Activated CD4-positive, alpha-beta T cell treated with anti-CD3 and anti-CD28 coated beads for 36 hours (primary cell): ENCODE measurements around the gene MGAT4A. TPM values are rescaled to one million over a fixed set of nuclear protein-coding genes. Genes with fewer than 3 reads are reported as not detected.
A peak's percentile ranks its signal among the peaks of the same experiment; 100 is the strongest.

ENCODE experiments used
- ATAC-seq: fragments of 200-7000 bp; cut with Tn5 transposase; one replicate; pipeline ENCODE4 v1.10.0; 2021; ENCODE audit warnings: mild to moderate bottlenecking, moderate library complexity
- CTCF ChIA-PET: fragments of 350-600 bp; sonication (Branson Sonifier 250); formaldehyde crosslinking; loops from one replicate; lab custom pipeline; 2021; ENCODE audit warnings: antibody characterized with exemption; lab: Charles Lee
- POLR2A ChIA-PET: fragments of 350-600 bp; sonication (Branson Sonifier 250); formaldehyde crosslinking; loops from one replicate; lab custom pipeline; 2021; ENCODE audit warnings: antibody characterized with exemption, inconsistent platforms; lab: Charles Lee
- DNase-seq: peaks from one replicate; pipeline ENCODE4 v3.0.0-alpha.2; 2020
- H3K27ac Mint-ChIP-seq: one replicate; pipeline ENCODE4 v1.8.0; 2021; ENCODE audit warnings: mixed read lengths
- H3K27me3 Mint-ChIP-seq: one replicate; pipeline ENCODE4 v1.8.0; 2021; ENCODE audit warnings: mixed read lengths
- H3K36me3 Mint-ChIP-seq: one replicate; pipeline ENCODE4 v1.8.0; 2021; ENCODE audit warnings: low read depth, mixed read lengths
- H3K4me1 Mint-ChIP-seq: one replicate; pipeline ENCODE4 v1.8.0; 2021; ENCODE audit warnings: mixed read lengths
- H3K4me3 Mint-ChIP-seq: one replicate; pipeline ENCODE4 v1.8.0; 2021; ENCODE audit warnings: mild to moderate bottlenecking, moderate library complexity, mixed read lengths
- H3K9me3 Mint-ChIP-seq: one replicate; pipeline ENCODE4 v1.8.0; 2021; ENCODE audit warnings: low read depth, mixed read lengths
- intact Hi-C, 2 experiments: fragments of 100-400 bp; cut with DNase I in 1 of 2; cut with micrococcal nuclease in 1 of 2; formaldehyde crosslinking; loops; one replicate each; pipeline versions ENCODE4 v1.14.2 to v1.15.1; 2022 to 2024; cut with DNase I, micrococcal nuclease
- total RNA-seq, 2 experiments: library from RNA; stranded (reverse); gene quantifications; one replicate each; pipeline ENCODE4 v1.2.3, GENCODE V29; 2021

Gene MGAT4A
- total RNA-seq, 2 experiments from 2014 or later = 49.4 to 67.5 TPM

- no peaks in the 10 kb centered on the region for H3K9me3 Mint-ChIP-seq
- ChIA-PET POLR2A (no interaction called here), CTCF (interaction anchor here (0.6 to 1.8 kb wide), 8 partner anchors 9 to 279 kb away, joined by 3 to 5 read pairs (median 3); no protein-coding TSS in a partner anchor)
- intact Hi-C loops = loop anchor here (1.0 to 10.0 kb wide), 10 partner anchors 152 to 1953 kb away; partner anchors contain the start of genes TXNDC9 (in 2 of the 2), ACTR1B (in 1 of the 2), C2orf15 (in 1 of the 2) and EIF5B (in 1 of the 2)
- H3K27ac Mint-ChIP-seq = peak overlapping the region; percentile 94
- H3K4me1 Mint-ChIP-seq = peaks cover 66% of the 10 kb centered on the region
- H3K4me3 Mint-ChIP-seq = peak overlapping the region; percentile 83
- peak; percentile 20 for DNase-seq
- H3K27me3 Mint-ChIP-seq = no peaks in the 10 kb centered on the region
- no peak for ATAC-seq
- H3K36me3 Mint-ChIP-seq = peaks cover 29% of the 10 kb centered on the region
These were observed 121.8 kb downstream of the MGAT4A start for GRCh38 chr2:98608962-98609604.

DNA sequence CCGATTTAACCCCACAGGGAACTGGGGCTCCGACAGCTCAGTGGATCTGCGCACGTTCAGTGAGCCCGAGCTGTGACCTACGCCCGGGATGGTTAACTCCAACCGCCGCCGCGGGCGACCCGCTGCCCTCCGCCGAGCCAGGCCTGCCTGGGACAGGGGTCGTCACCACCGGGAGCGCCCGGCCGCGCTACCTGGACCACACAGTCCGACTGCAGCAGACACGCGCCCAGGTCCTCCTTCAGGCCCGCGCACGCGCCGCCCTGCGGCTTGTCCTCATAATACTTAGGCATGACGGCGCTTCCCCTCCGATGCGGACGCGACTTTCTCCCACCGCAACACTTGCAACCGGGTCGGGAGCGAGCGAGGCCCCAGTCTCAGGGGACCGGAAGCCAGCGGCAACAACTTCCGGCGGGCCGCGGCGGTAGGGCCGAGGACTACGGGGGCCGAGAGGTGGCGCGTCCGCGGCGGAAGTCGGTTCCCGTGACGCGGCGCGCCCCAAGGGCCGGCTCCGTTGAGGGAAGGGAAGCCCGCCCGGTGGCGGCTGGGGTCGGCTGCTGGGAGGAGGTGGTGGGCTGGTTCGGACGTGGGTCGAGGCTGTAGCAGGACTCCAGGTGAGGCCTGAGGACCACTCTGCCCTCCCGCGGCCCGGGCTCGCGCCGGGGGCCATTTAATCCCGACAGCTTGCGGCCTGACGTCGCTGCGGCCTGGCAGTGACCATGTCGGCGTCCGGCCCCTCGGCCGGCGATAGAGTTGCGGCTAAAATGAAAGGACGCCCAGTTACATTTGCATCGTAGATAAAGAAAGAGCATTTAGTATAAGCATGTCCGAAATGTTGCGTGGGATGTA, 122.6 kb downstream of the MGAT4A start, which contains the start of the genes COA5 and UNC50:
Gene COA5 (minus strand): TSS at position 397 of the 846 bp plus-strand sequence. CDS start 107 bp downstream, at position 290.
Gene UNC50 (plus strand): TSS at position 474 of the 846 bp plus-strand sequence. CDS start 1,171 bp downstream, outside the sequence.
- H3K27me3 Mint-ChIP-seq = no peaks in the 10 kb centered on the region
- peak within 1 kb of the TSS; percentile 83 for H3K4me3 Mint-ChIP-seq
- no peaks in the 10 kb centered on the region for H3K9me3 Mint-ChIP-seq
- POLR2A ChIA-PET = no interaction called here
- intact Hi-C loops = loop anchor here (1.0 to 10.0 kb wide), 10 partner anchors 151 to 1954 kb away; partner anchors contain the start of genes TXNDC9 (in 2 of the 2), ACTR1B (in 1 of the 2), C2orf15 (in 1 of the 2) and EIF5B (in 1 of the 2)
- H3K27ac Mint-ChIP-seq = peak within 1 kb of the TSS; percentile 94
- peaks cover 61% of the 10 kb centered on the region for H3K4me1 Mint-ChIP-seq
- H3K36me3 Mint-ChIP-seq = peaks cover 25% of the 10 kb centered on the region
- CTCF ChIA-PET = interaction anchor here (0.9 to 1.8 kb wide), 6 partner anchors 9 to 213 kb away, joined by 3 to 5 read pairs (median 3); no protein-coding TSS in a partner anchor
- ATAC-seq (peak; percentile 91), DNase-seq (peak; percentile 95)

- H3K4me3 Mint-ChIP-seq = peak overlapping the region; percentile 83
- ChIA-PET CTCF (interaction anchor here (0.6 to 1.5 kb wide), 2 partner anchors 9 to 228 kb away, joined by 3 read pairs; no protein-coding TSS in a partner anchor), POLR2A (no interaction called here)
- intact Hi-C loops = loop anchor here (1.0 to 10.0 kb wide), 10 partner anchors 150 to 1955 kb away; partner anchors contain the start of genes TXNDC9 (in 2 of the 2), ACTR1B (in 1 of the 2), C2orf15 (in 1 of the 2) and EIF5B (in 1 of the 2)
- peaks cover 61% of the 10 kb centered on the region for H3K4me1 Mint-ChIP-seq
- ATAC-seq = no peak
- no peaks in the 10 kb centered on the region for H3K9me3 Mint-ChIP-seq
- peaks cover 24% of the 10 kb centered on the region for H3K36me3 Mint-ChIP-seq
- DNase-seq = no peak
- no peaks in the 10 kb centered on the region for H3K27me3 Mint-ChIP-seq
- H3K27ac Mint-ChIP-seq = peak overlapping the region; percentile 94
These were observed 123.2 kb downstream of the MGAT4A start for GRCh38 chr2:98607741-98608115.

DNA sequence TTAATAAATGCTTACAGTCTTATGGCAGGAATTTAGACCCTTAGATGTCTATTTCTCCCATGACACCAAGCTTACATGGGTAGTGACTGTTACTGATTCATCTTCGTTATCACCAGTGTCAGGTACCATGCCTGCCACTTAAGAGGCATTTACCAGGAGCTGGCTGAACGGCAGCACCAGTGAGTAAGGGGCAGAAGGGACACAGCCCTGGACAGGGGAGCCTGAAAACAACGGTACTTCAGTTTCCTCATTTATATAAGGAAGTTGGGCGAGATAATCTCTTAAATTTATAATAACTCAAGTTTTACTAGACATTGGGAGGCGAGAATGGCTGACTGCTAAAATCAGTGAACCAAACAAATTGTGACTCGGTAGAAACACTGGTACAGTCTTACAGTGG, 123.8 kb downstream of the MGAT4A start:
- peak overlapping the region; percentile 94 for H3K27ac Mint-ChIP-seq
- H3K4me1 Mint-ChIP-seq = peaks cover 61% of the 10 kb centered on the region
- H3K27me3 Mint-ChIP-seq = no peaks in the 10 kb centered on the region
- H3K36me3 Mint-ChIP-seq = peaks cover 24% of the 10 kb centered on the region
- POLR2A ChIA-PET = no interaction called here
- intact Hi-C loops = loop anchor here (5.0 to 10.0 kb wide), 6 partner anchors 150 to 1955 kb away; partner anchors contain the start of genes ACTR1B (in 1 of the 2), EIF5B (in 1 of the 2), INPP4A (in 1 of the 2) and PDCL3 (in 1 of the 2)
- H3K9me3 Mint-ChIP-seq = no peaks in the 10 kb centered on the region
- ATAC-seq (no peak), DNase-seq (no peak)
- CTCF ChIA-PET = interaction anchor here (0.6 to 1.6 kb wide), 5 partner anchors 8 to 229 kb away, joined by 3 to 4 read pairs (median 4); no protein-coding TSS in a partner anchor
- peak overlapping the region; percentile 83 for H3K4me3 Mint-ChIP-seq

DNA sequence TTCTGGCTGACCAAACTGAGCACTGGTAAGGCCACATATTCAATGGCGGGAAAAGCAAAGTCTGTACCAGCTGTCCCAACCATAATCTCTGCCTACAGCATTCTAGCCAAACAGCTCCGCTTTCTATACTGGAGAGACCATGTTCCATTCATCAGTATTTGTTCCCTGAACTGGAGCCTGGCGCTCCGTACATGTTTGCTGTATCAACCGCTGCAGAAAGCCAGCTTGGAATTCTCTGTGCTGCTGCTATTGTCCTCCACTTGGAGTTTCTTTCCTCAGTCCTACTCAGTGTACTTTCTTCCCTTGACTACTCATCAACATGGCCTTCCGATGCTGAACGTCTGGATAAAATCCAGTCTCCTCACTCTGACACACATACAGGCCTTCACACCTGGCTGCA, 124.5 kb downstream of the MGAT4A start:
- peaks cover 23% of the 10 kb centered on the region for H3K36me3 Mint-ChIP-seq
- H3K4me1 Mint-ChIP-seq = peaks cover 56% of the 10 kb centered on the region
- peak overlapping the region; percentile 83 for H3K4me3 Mint-ChIP-seq
- ATAC-seq (no peak), DNase-seq (no peak)
- peak overlapping the region; percentile 94 for H3K27ac Mint-ChIP-seq
- no peaks in the 10 kb centered on the region for H3K9me3 Mint-ChIP-seq
- intact Hi-C loops = loop anchor here (5.0 to 10.0 kb wide), 6 partner anchors 149 to 1956 kb away; partner anchors contain the start of genes ACTR1B (in 1 of the 2), EIF5B (in 1 of the 2), INPP4A (in 1 of the 2) and PDCL3 (in 1 of the 2)
- ChIA-PET POLR2A (interaction anchor here (0.6 to 0.7 kb wide), 2 partner anchors 43 to 46 kb away, joined by 3 to 5 read pairs; no protein-coding TSS in a partner anchor), CTCF (interaction anchor here (0.8 to 1.6 kb wide), 4 partner anchors 10 to 39 kb away, joined by 4 read pairs; no protein-coding TSS in a partner anchor)
- H3K27me3 Mint-ChIP-seq = no peaks in the 10 kb centered on the region

- POLR2A ChIA-PET = no interaction called here
- CTCF ChIA-PET = no interaction called here
- Mint-ChIP-seq H3K4me1 (peaks cover 43% of the 10 kb centered on the region), H3K9me3 (no peaks in the 10 kb centered on the region), H3K36me3 (peaks cover 18% of the 10 kb centered on the region), H3K4me3 (no peak overlapping the region), H3K27me3 (no peaks in the 10 kb centered on the region), H3K27ac (peak overlapping the region; percentile 80)
- intact Hi-C loops = loop anchor here (2.0 to 10.0 kb wide), 7 partner anchors 148 to 1957 kb away; partner anchors contain the start of genes ACTR1B (in 1 of the 2), EIF5B (in 1 of the 2), INPP4A (in 1 of the 2) and PDCL3 (in 1 of the 2)
- DNase-seq (no peak), ATAC-seq (no peak)
These were observed 125.9 kb downstream of the MGAT4A start for GRCh38 chr2:98605076-98605475.

DNA sequence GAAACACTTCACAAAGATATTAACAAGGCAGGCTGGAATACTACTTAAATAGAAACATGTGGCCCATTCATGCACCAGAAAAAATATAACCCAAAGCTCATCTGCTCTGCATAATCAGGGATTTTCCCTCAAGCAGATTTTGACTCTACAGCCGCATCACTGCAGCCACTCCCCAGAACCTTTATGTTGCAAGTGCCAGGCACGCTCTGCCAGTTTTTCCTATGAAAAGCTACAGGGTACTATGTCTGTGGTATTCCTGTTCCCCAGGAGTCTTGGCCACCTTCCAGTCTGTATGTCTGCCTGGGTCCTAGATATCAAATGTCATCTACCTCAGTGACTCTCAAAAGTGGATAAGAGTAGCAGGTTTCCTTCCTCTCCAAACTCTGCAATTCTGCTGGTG, 126.4 kb downstream of the MGAT4A start:
- peaks cover 38% of the 10 kb centered on the region for H3K4me1 Mint-ChIP-seq
- ChIA-PET POLR2A (no interaction called here), CTCF (no interaction called here)
- intact Hi-C loops = loop anchor here (2.0 to 10.0 kb wide), 3 partner anchors 160 to 610 kb away; partner anchors contain the start of genes INPP4A (in 1 of the 2) and TMEM131 (in 1 of the 2)
- no peaks in the 10 kb centered on the region for H3K9me3 Mint-ChIP-seq
- H3K27me3 Mint-ChIP-seq = no peaks in the 10 kb centered on the region
- ATAC-seq (no peak), DNase-seq (peak; percentile 30)
- no peak overlapping the region for H3K4me3 Mint-ChIP-seq
- peaks cover 18% of the 10 kb centered on the region for H3K36me3 Mint-ChIP-seq
- H3K27ac Mint-ChIP-seq = peak overlapping the region; percentile 80

DNA sequence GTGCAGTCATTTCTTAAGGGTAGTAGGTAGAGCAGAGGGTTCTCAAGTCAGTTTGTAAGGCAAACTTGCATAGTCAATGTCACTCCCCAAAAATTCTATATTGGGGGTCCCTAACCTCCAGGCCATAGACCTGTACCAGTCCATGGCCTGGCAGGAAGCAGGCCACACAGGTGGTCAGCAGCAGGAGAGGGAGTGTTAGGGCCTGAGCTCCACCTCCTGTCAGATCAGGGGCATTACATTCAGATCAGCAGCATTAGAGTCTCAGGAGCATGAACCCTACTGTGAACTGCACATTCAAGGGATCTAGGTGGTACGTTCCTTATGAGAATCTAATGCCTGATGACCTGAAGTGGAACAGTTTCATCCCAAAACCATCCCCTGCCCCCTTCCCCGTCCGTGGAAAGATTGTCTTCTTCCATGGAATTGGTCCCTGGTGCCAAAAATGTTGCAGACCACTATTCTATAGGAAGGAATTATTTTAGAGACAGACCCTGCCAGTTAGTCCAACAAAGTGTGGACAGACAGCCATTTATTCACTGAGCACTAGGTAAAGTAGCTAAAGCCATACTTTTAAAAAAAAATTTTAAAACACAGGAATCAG, 129.3 kb downstream of the MGAT4A start:
- ATAC-seq = peak; percentile 69
- Mint-ChIP-seq H3K27ac (no peak overlapping the region), H3K4me3 (no peak overlapping the region), H3K9me3 (no peaks in the 10 kb centered on the region), H3K36me3 (peaks cover 35% of the 10 kb centered on the region), H3K4me1 (peaks cover 30% of the 10 kb centered on the region), H3K27me3 (no peaks in the 10 kb centered on the region)
- CTCF ChIA-PET = interaction anchor here (0.5 to 1.3 kb wide), 4 partner anchors 32 to 212 kb away, joined by 3 to 4 read pairs (median 3); no protein-coding TSS in a partner anchor
- peak; percentile 39 for DNase-seq
- intact Hi-C loops = loop anchor here (2.0 to 10.0 kb wide), 3 partner anchors 157 to 607 kb away; partner anchors contain the start of genes INPP4A (in 1 of the 2) and TMEM131 (in 1 of the 2)
- POLR2A ChIA-PET = no interaction called here

DNA sequence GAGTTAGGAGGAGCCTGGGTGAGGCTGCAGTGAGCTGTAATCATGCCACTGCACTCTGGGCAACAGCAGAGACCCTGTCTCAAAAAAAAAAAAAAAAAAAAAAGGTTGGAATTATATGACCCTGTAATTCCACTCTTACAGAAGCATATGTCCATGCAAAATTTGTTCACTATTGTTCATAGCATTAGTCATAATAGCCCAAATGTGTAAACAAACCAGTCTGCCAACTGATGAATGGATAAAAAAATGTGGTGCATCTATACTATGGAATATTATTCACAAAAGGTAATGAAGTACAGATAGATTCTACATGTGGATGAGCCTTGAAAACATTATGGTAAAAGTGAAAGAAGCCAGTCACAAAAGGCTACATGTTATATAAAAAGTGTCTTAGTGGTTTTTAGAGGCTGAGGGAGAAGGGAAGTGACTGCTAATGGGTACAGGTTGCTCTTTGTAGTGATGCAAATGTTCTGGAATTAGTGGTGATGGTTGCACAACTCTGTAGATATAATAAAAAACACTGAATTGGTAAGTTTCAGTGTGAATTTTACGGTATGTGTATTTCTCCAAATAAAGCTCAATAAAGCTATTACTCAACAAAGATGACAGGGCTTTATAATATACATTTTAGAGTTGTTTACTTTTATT, 132.0 kb downstream of the MGAT4A start:
- intact Hi-C loops = no loop called here
- DNase-seq (no peak), ATAC-seq (peak; percentile 30)
- H3K4me1 Mint-ChIP-seq = peaks cover 6% of the 10 kb centered on the region
- peak overlapping the region; percentile 70 for H3K27ac Mint-ChIP-seq
- POLR2A ChIA-PET = no interaction called here
- CTCF ChIA-PET = interaction anchor here (0.8 to 1.2 kb wide), 3 partner anchors 9 to 12 kb away, joined by 3 to 4 read pairs (median 3); partner anchors contain the start of genes COA5 and UNC50
- no peak overlapping the region for H3K4me3 Mint-ChIP-seq
- peaks cover 45% of the 10 kb centered on the region for H3K36me3 Mint-ChIP-seq
- no peaks in the 10 kb centered on the region for H3K27me3 Mint-ChIP-seq
- peaks cover 2% of the 10 kb centered on the region for H3K9me3 Mint-ChIP-seq
